ENCODE data around the gene CAMK2A. TPM values are rescaled to one million over a fixed set of nuclear protein-coding genes. Genes with fewer than 3 reads are reported as not detected.

Gene CAMK2A
- total RNA-seq, 1 donor from 2014 or later: 1.5 TPM

DNA sequence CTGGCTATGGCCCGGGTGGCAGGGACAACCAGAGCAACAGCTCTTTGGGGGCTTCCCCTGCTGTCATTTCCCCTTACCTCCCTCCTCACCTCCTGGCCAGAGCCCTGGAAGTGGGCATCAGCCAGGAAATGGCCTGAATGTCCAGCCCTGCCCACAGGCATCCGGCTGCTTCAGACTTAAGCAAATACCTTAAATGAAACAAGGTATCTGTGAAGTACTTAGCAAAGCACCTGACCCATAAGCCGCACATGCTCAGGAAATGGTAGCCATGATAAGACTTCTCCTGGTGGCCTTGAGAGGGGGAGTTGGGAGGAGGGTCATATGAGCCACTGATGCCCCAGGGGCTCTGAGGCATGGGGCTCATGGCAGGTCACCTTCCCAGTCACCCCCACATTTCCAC is 43.8 kb downstream of the CAMK2A start:
- Histone ChIP-seq H3K36me3 (no peaks in the 10 kb centered on the region), H3K4me3 (no peak overlapping the region), H3K4me1 (peaks cover 5% of the 10 kb centered on the region), H3K9me3 (no peaks in the 10 kb centered on the region), H3K27me3 (no peaks in the 10 kb centered on the region), H3K27ac (no peak overlapping the region)
- ATAC-seq: no peak
- DNase-seq: no peak
- intact Hi-C loops (cut with DNase I): no loop called here
- TF ChIP-seq, protein P1, sequence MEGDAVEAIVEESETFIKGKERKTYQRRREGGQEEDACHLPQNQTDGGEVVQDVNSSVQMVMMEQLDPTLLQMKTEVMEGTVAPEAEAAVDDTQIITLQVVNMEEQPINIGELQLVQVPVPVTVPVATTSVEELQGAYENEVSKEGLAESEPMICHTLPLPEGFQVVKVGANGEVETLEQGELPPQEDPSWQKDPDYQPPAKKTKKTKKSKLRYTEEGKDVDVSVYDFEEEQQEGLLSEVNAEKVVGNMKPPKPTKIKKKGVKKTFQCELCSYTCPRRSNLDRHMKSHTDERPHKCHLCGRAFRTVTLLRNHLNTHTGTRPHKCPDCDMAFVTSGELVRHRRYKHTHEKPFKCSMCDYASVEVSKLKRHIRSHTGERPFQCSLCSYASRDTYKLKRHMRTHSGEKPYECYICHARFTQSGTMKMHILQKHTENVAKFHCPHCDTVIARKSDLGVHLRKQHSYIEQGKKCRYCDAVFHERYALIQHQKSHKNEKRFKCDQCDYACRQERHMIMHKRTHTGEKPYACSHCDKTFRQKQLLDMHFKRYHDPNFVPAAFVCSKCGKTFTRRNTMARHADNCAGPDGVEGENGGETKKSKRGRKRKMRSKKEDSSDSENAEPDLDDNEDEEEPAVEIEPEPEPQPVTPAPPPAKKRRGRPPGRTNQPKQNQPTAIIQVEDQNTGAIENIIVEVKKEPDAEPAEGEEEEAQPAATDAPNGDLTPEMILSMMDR (IDR thresholded peaks at IDR 0.05): no peak

DNA sequence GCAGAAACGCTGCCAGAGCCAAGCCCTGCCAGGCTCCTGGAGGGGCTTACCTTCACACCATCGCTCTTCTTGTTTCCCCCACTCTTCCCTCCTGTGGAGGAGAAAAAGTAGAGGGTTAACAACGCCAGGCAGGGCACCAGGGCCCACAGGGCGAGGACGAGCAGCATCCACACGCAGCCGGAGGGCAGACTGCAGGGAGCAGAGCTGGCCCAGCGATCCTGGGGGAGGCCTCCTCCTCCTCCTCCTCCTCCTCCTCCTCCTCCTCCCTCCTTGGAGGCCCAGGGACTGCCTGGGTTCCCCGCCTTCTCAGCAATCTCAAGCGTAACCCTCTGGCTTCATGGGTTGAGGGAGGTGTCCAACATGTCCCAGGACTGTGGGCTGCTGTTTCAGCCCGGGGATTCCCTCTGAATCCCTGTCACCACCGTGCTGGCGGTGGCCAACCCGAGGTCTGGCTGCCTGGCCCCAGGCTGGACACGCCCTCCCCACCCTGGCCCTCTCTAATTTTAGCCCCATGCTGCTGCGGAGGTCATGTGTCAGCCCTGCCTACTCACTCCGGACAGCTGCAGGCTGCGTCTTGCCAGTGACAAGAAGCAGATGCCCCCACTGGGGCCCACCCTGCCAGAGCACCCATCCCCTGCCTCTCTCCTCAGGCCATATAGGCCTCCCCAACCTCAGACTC is 44.3 kb downstream of the CAMK2A start:
- TF ChIP-seq, protein P1 (IDR thresholded peaks at IDR 0.05): no peak
- H3K9me3 ChIP-seq: no peaks in the 10 kb centered on the region
- no peak for DNase-seq
- peaks cover 5% of the 10 kb centered on the region for H3K4me1 ChIP-seq
- intact Hi-C loops (cut with DNase I): no loop called here
- peak; percentile 56 for ATAC-seq
- H3K36me3 ChIP-seq: no peaks in the 10 kb centered on the region
- no peaks in the 10 kb centered on the region for H3K27me3 ChIP-seq
- H3K27ac ChIP-seq: no peak overlapping the region
- H3K4me3 ChIP-seq: no peak overlapping the region

DNA sequence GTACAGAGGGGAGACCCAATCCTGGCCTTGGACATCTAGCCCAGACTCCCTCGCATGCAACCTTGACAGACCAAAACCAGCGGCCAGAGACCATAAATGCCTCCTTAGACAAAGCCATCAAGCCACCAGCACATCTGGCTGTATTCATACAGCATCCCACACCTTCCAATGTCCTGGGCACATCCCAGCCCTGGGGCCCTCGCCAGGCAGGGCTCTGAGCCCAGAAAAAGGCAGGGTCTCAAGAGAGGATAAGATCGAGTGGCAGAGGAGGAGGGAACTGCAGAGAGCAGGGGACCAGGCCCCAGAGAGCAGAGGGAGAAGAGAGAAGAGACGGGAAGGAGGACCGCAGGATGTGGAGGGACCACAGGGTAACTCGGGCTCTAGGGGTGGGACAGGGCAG is 45.4 kb downstream of the CAMK2A start:
- Histone ChIP-seq H3K27me3 (no peaks in the 10 kb centered on the region), H3K9me3 (no peaks in the 10 kb centered on the region), H3K36me3 (no peaks in the 10 kb centered on the region), H3K4me1 (peaks cover 5% of the 10 kb centered on the region), H3K4me3 (no peak overlapping the region), H3K27ac (no peak overlapping the region)
- TF ChIP-seq, protein P1 (IDR thresholded peaks at IDR 0.05): no peak
- DNase-seq (no peak), ATAC-seq (no peak)
- intact Hi-C loops (cut with DNase I): no loop called here

DNA sequence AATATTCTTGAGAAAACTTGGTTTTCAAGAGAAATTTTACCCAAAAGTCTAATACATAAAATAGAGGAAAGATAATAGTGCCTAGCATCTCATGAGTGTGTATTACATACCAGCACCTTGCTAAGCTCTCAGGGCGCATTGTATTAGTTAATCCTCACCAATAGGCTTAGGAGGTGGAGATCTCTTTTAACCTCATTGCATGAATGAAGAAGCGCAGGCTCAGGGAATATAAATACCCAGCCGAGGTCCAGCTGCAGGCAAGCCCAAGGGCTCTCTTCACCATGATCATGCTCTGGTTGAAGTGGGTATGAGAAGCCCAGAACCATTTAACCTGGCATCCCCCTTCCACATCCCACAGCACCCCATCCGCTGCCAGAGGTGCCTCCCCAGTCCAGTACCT is 46.0 kb downstream of the CAMK2A start:
- H3K36me3 ChIP-seq: no peaks in the 10 kb centered on the region
- TF ChIP-seq, protein P1 (IDR thresholded peaks at IDR 0.05): no peak

DNA sequence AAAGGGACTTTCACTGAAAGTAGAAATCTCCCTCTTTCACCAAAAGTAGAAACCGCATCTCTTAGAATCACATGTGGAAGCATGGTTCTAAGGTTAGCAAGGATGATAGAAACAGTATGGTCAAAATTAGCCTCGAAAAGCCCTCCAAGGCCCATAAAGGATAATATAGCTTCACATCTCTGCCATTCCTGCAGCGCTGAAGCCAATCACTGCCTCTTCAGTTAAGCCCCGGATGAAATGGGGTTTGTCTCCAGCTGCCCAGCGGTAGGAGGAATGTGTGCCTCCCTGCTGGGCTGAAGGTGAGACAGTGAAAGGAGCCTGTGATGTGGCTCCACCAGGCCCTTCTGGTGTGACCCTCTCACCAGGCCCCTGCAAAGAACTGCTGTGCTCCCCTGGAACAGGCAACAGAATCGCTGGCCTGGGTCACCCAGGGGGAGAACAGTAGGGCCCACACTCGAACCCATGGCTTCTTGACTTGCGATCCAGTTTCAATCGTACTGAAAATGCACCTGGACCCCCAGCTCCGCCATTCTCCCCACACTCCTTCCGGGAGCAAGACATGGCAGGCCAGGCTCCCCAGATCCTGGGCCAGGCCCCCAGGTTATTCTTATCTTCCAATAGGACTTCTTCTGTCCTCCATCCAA is 47.2 kb downstream of the CAMK2A start:
- no peaks in the 10 kb centered on the region for H3K27me3 ChIP-seq
- H3K4me1 ChIP-seq: peaks cover 5% of the 10 kb centered on the region
- H3K27ac ChIP-seq: no peak overlapping the region
- intact Hi-C loops (cut with DNase I): no loop called here
- H3K4me3 ChIP-seq: no peak overlapping the region
- TF ChIP-seq, protein P1 (IDR thresholded peaks at IDR 0.05): no peak
- H3K9me3 ChIP-seq: no peaks in the 10 kb centered on the region
- ATAC-seq: no peak
- no peak for DNase-seq
- no peaks in the 10 kb centered on the region for H3K36me3 ChIP-seq

More for the DNA sequence above, 46.0 kb downstream of the CAMK2A start:
- DNase-seq: no peak
- Histone ChIP-seq H3K9me3 (no peaks in the 10 kb centered on the region), H3K27me3 (no peaks in the 10 kb centered on the region), H3K4me1 (peaks cover 5% of the 10 kb centered on the region), H3K4me3 (no peak overlapping the region), H3K27ac (no peak overlapping the region)
- intact Hi-C loops (cut with DNase I): no loop called here
- ATAC-seq: no peak
